HepG2 (cell line): ENCODE data around the gene ASPHD1. TPM values are rescaled to one million over a fixed set of nuclear protein-coding genes. Genes with fewer than 3 reads are reported as not detected.

Source experiments
- ATAC-seq: fragments of 200-7000 bp; cut with Tn5 transposase; 3 replicates; pipeline ENCODE4 v1.9.1; 2020; ENCODE audit warnings: mild to moderate bottlenecking, moderate library complexity
- BruUV-seq: library from RNA; stranded (reverse); fragments of 400-500 nt; replicated peaks from 2 replicates; lab custom pipeline; 2021; lab: Mats Ljungman, UMichigan
- CTCF ChIA-PET: fragments of 300-600 bp; formaldehyde crosslinking; extraction: SDS; loops from one replicate; lab custom pipeline; 2021; ENCODE audit warnings: low total read pairs, inconsistent platforms, low intra/inter-chr PET ratio; lab: Yijun Ruan, JAX
- POLR2A ChIA-PET: fragments of 350-600 bp; sonication (Branson Sonifier 250); formaldehyde crosslinking; loops from one replicate; lab custom pipeline; 2020; ENCODE audit warnings: antibody characterized with exemption, inconsistent platforms; lab: Yijun Ruan, JAX
- DNase-seq: peaks from one replicate; pipeline ENCODE4 v3.0.0-alpha.2; 2015; ENCODE audit warnings: low spot score
- FAIRE-seq: peaks from 3 replicates; lab custom pipeline; 2011; peaks lifted over from hg19 to GRCh38; lab: Jason Lieb, UNC
- H2AFZ ChIP-seq: one replicate; pipeline ENCODE4 v1.6.1; 2011; ENCODE audit warnings: low read length, inconsistent platforms
- H3K27ac ChIP-seq: fragments of 300-600 bp; 3 replicates; pipeline ENCODE4 v1.8.0; 2011; ENCODE audit warnings: mixed run types, mild to moderate bottlenecking, mixed read lengths, low read length, inconsistent platforms; ENCODE audit not compliant: insufficient read depth; ENCODE audit errors: extremely low read length
- H3K27me3 ChIP-seq, 2 experiments: fragments of 200-600 bp in 1 of 2; 2 replicates in 1 of 2; 3 replicates in 1 of 2; pipeline versions ENCODE4 v1.6.0 to v1.8.0; 2011; ENCODE audit warnings: low read length in 2 of 2, mild to moderate bottlenecking in 2 of 2, moderate library complexity in 2 of 2, inconsistent platforms in 1 of 2; ENCODE audit not compliant: insufficient read depth in 2 of 2, control insufficient read depth in 1 of 2
- H3K36me3 ChIP-seq, 2 experiments: fragments of 200-600 bp in 1 of 2; replicated peaks in 1 of 2; 2 replicates in 1 of 2; 3 replicates in 1 of 2; pipeline versions ENCODE4 v1.5.1 to v1.8.0; 2011; ENCODE audit warnings: low read length in 2 of 2, inconsistent platforms in 1 of 2; ENCODE audit not compliant: insufficient read depth in 2 of 2, control insufficient read depth in 1 of 2
- H3K4me1 ChIP-seq: 2 replicates; pipeline ENCODE4 v1.5.1; 2012; ENCODE audit warnings: low read length, inconsistent platforms; ENCODE audit not compliant: insufficient read depth
- H3K4me2 ChIP-seq: 2 replicates; pipeline ENCODE4 v1.6.0; 2011; ENCODE audit warnings: low read depth, low read length, inconsistent platforms
- H3K4me3 ChIP-seq, 3 experiments: fragments of 200-600 bp in 1 of 3; sonication (generic), shearing (Covaris generic) in 1 of 3; replicated peaks in 1 of 3; 2 replicates each; pipeline ENCODE4 v1.5.1; 2011 to 2016; ENCODE audit warnings: low read length in 3 of 3, inconsistent platforms in 2 of 3, low read depth in 2 of 3, mild to moderate bottlenecking in 2 of 3, control low read depth in 1 of 3, mixed read lengths in 1 of 3; ENCODE audit not compliant: insufficient read depth in 1 of 3
- H3K79me2 ChIP-seq: one replicate; pipeline ENCODE4 v1.6.1; 2011; ENCODE audit warnings: low read length, inconsistent platforms; ENCODE audit not compliant: insufficient read depth
- H3K9ac ChIP-seq: 2 replicates; pipeline ENCODE4 v1.6.0; 2011; ENCODE audit warnings: mild to moderate bottlenecking, low read depth, low read length, inconsistent platforms; ENCODE audit not compliant: insufficient read depth
- H3K9me3 ChIP-seq: 2 replicates; pipeline ENCODE4 v1.5.1; 2012; ENCODE audit warnings: mild to moderate bottlenecking, low read length
- H4K20me1 ChIP-seq: 2 replicates; pipeline ENCODE4 v1.6.0; 2011; ENCODE audit warnings: inconsistent platforms, mild to moderate bottlenecking, low read length, moderate library complexity; ENCODE audit not compliant: insufficient read depth
- DPF2 ChIP-seq: sonication (generic); formaldehyde crosslinking; IDR thresholded peaks from 2 replicates; pipeline ENCODE4 v1.4.0; 2020; ENCODE audit warnings: mild to moderate bottlenecking, low read depth, missing genetic modification reagents, borderline replicate concordance
- EZH2 ChIP-seq: conservative IDR thresholded peaks from 2 replicates; pipeline ENCODE4 v1.6.1; 2012; ENCODE audit warnings: mild to moderate bottlenecking, low read depth, low read length, moderate library complexity
- GATAD1 ChIP-seq: IDR thresholded peaks from 2 replicates; pipeline ENCODE4 v1.6.1; 2016; ENCODE audit warnings: missing genetic modification reagents, missing compliant biosample characterization
- PHF8 ChIP-seq: sonication (generic); formaldehyde crosslinking; IDR thresholded peaks from 2 replicates; pipeline ENCODE4 v1.5.0; 2020; ENCODE audit warnings: missing genetic modification reagents
- ZMYM4 ChIP-seq: sonication (generic); formaldehyde crosslinking; IDR thresholded peaks from 2 replicates; pipeline ENCODE4 v1.8.1; 2023; ENCODE audit warnings: mild to moderate bottlenecking, missing genetic modification reagents
- ZNF772 ChIP-seq: sonication (generic); formaldehyde crosslinking; IDR thresholded peaks from 2 replicates; pipeline ENCODE4 v1.5.0; 2020; ENCODE audit warnings: mild to moderate bottlenecking, missing genetic modification reagents
- ZSCAN9 ChIP-seq: IDR thresholded peaks from 2 replicates; pipeline ENCODE4 v1.6.1; 2016; ENCODE audit warnings: borderline replicate concordance
- WGBS: methylation state at CpG from one replicate; pipeline ENCODE4 v1.1.6; 2017; ENCODE audit warnings: low lambda C conversion rate; 5-methylcytosine and 5-hydroxymethylcytosine counted together
- in situ Hi-C: cut with HindIII; loops from 2 replicates; pipeline ENCODE4 v1.10.0; 2017; ENCODE audit warnings: low pct_unique_long_range_greater_than_20kb; ENCODE audit not compliant: extremely low pct_ligation_motif_present
- intact Hi-C: fragments of 100-400 bp; cut with micrococcal nuclease; formaldehyde crosslinking; loops from one replicate; pipeline ENCODE4 v1.10.0; 2022; ENCODE audit not compliant: unreplicated experiment
- polyA plus RNA-seq, 8 experiments: library from polyadenylated mRNA; depleted of rRNA in 3 of 8; stranded (reverse) in 7 of 8; unstranded in 1 of 8; fragments of >200 nt; fragmentation: Illumina TruSeq in 4 of 8; extraction: Trizol in 4 of 8; gene quantifications; 2 replicates each; pipeline versions ENCODE4 v1.2.1 to v1.2.3, GENCODE V29; 2011 to 2016; ENCODE audit warnings: low read depth in 4 of 8, missing spikeins in 1 of 8, mixed read lengths in 1 of 8; ENCODE audit not compliant: insufficient read depth in 1 of 8
- total RNA-seq, 5 experiments: library from RNA; depleted of rRNA; stranded (reverse); fragments of >200 nt; fragmentation: Illumina TruSeq; extraction: Trizol; gene quantifications; 2 replicates each; pipeline ENCODE4 v1.2.3, GENCODE V29; 2016; ENCODE audit warnings: low read depth in 1 of 5
- TF ChIP-seq, protein P1 (sequence below): sonication (generic); formaldehyde crosslinking; IDR thresholded peaks from 2 replicates; pipeline ENCODE4 v1.5.0; 2020; ENCODE audit warnings: mild to moderate bottlenecking, missing genetic modification reagents
- TF ChIP-seq, protein P2 (sequence below): IDR thresholded peaks from 2 replicates; pipeline ENCODE4 v1.6.1; 2016; ENCODE audit warnings: low read depth, control low read depth
- TF ChIP-seq, protein P3 (sequence below): sonication (generic); formaldehyde crosslinking; IDR thresholded peaks from 2 replicates; pipeline ENCODE4 v1.5.0; 2020; ENCODE audit warnings: missing genetic modification reagents

Gene ASPHD1
- total and polyA plus RNA-seq, 2 of the 13 experiments (the other 11 are each of a cell fraction or from before 2014, with no cell fraction given): 13.1 to 19.7 TPM

DNA sequence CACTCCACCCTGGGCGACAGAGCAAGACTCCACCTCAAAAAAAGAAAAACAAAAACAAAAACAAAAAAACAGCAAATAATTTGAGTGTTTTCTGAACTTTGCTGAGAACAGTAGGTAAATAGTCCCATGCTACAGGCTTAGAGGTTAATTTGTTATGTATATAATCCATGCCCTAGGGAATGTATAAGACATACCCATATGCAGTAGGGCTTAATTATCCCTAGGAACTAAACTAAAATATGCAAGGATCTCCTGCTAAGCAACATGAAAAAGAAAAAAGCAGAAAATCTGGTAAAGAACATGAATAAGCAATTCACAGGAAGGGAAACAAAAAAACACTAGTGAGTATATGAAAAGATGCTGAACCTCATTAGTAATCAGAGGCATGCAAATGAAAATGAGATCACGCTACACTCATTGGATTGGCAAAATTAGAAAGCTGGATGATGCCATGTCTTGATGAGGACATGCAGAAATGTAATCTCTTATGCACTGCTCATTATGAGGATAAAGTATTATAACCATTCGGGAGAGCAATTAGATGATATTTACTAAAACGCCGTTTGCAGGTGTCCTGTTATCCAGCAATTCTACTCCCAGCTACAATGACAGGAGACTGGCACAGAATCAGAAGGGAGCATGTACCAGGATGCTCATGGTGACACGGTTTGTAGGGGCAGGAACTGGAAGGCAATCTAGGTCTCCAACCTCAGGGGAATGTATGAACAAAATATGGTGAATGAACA, 20.2 kb downstream of the ASPHD1 start:
- POLR2A ChIA-PET: interaction anchor here (0.9 kb wide), 1 partner anchor 53 kb away, joined by 3 read pairs; the partner anchor contains the start of gene TAOK2
- in situ Hi-C loops: no loop called here

More for the DNA sequence above, 20.2 kb downstream of the ASPHD1 start:
- H3K79me2 ChIP-seq: peaks cover 12% of the 10 kb centered on the region
- no peak for ATAC-seq
- H3K27ac ChIP-seq: no peak overlapping the region
- DNase-seq: no peak
- CTCF ChIA-PET: no interaction called here
- H3K9me3 ChIP-seq: no peaks in the 10 kb centered on the region
- H4K20me1 ChIP-seq: no peaks in the 10 kb centered on the region
- H3K27me3 ChIP-seq: no peaks in the 10 kb centered on the region
- no peak for FAIRE-seq
- peaks cover 3 to 37% of the 10 kb centered on the region in 2 experiments; a peak in 3 of 5 replicates for H3K36me3 ChIP-seq
- no peak overlapping the region for H3K9ac ChIP-seq
- TF ChIP-seq PHF8 (no peak), ZSCAN9 (CRISPR knock-in tag) (no peak), EZH2 (no peak), ZNF772 (CRISPR knock-in tag) (no peak), GATAD1 (no peak), ZMYM4 (no peak), DPF2 (CRISPR knock-in tag) (no peak)
- TF ChIP-seq, protein P1, sequence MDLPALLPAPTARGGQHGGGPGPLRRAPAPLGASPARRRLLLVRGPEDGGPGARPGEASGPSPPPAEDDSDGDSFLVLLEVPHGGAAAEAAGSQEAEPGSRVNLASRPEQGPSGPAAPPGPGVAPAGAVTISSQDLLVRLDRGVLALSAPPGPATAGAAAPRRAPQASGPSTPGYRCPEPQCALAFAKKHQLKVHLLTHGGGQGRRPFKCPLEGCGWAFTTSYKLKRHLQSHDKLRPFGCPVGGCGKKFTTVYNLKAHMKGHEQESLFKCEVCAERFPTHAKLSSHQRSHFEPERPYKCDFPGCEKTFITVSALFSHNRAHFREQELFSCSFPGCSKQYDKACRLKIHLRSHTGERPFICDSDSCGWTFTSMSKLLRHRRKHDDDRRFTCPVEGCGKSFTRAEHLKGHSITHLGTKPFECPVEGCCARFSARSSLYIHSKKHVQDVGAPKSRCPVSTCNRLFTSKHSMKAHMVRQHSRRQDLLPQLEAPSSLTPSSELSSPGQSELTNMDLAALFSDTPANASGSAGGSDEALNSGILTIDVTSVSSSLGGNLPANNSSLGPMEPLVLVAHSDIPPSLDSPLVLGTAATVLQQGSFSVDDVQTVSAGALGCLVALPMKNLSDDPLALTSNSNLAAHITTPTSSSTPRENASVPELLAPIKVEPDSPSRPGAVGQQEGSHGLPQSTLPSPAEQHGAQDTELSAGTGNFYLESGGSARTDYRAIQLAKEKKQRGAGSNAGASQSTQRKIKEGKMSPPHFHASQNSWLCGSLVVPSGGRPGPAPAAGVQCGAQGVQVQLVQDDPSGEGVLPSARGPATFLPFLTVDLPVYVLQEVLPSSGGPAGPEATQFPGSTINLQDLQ (CRISPR knock-in tag): no peak
- TF ChIP-seq, protein P2, sequence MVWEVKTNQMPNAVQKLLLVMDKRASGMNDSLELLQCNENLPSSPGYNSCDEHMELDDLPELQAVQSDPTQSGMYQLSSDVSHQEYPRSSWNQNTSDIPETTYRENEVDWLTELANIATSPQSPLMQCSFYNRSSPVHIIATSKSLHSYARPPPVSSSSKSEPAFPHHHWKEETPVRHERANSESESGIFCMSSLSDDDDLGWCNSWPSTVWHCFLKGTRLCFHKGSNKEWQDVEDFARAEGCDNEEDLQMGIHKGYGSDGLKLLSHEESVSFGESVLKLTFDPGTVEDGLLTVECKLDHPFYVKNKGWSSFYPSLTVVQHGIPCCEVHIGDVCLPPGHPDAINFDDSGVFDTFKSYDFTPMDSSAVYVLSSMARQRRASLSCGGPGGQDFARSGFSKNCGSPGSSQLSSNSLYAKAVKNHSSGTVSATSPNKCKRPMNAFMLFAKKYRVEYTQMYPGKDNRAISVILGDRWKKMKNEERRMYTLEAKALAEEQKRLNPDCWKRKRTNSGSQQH (CRISPR knock-in tag): no peak
- TF ChIP-seq, protein P3, sequence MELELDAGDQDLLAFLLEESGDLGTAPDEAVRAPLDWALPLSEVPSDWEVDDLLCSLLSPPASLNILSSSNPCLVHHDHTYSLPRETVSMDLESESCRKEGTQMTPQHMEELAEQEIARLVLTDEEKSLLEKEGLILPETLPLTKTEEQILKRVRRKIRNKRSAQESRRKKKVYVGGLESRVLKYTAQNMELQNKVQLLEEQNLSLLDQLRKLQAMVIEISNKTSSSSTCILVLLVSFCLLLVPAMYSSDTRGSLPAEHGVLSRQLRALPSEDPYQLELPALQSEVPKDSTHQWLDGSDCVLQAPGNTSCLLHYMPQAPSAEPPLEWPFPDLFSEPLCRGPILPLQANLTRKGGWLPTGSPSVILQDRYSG (CRISPR knock-in tag): no peak
- H3K4me1 ChIP-seq: peaks cover 25% of the 10 kb centered on the region
- WGBS: 96% methylated on average over 6 of the region's 6 CpGs
- intact Hi-C loops: no loop called here
- H3K4me2 ChIP-seq: no peak overlapping the region
- no peak overlapping the region for H2AFZ ChIP-seq
- no TSS peak for BruUV-seq
- H3K4me3 ChIP-seq: no peak overlapping the region
